Measurements from ENCODE around the gene UNG.
A peak's percentile ranks its signal among the peaks of the same experiment; 100 is the strongest.

Gene UNG

DNA sequence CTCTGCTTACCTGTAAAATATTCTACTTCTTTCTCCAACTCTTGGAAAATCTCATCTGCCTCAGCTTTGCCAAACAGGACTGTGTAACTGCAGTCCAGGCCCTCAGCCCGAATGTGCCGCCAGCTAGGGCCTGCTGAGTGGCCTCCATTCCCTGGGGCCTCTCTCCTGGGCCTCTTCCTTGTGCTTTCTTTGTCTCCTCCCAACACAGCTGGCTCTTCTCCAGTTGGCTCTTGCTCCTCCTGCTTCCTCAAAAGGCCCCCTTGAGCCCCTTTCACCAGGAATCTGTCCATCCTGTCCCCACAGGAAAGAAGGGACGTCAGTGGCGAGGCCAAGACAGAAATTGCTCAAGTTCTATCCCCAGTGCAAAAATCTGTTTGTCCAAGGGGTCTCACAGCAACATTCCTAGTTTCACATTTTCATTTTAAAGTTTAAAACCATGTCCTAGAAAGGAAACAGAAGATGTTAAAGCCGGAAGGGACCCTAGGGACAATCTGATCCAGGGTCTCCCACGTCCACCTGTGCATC, 4.8 kb upstream of the UNG start:
- no peak for DNase-seq

- peak; percentile 80 for DNase-seq
These were observed 4.1 kb upstream of the UNG start, which contains the start of gene ALKBH2 for GRCh38 chr12:109093022-109093918. Gene ALKBH2 (minus strand): TSS chr12:109093472. CDS start chr12:109092786, 686 bp downstream.

- no peak for DNase-seq
These were observed 310 bp upstream of the UNG start for GRCh38 chr12:109097140-109097434.

DNA sequence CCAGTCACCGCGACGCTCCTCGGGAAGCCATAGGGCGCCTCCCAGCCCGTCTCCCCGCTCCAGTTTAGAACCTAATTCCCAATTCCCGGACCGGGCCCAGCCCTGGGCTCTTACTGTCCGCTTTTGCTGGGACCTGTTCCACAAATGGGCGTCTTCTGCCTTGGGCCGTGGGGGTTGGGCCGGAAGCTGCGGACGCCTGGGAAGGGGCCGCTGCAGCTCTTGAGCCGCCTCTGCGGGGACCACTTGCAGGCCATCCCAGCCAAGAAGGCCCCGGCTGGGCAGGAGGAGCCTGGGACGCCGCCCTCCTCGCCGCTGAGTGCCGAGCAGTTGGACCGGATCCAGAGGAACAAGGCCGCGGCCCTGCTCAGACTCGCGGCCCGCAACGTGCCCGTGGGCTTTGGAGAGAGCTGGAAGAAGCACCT, 797 bp downstream of the UNG start:
- DNase-seq, result no peak

GRCh38 chr12:109098651-109099050, 1.3 kb downstream of the UNG start:
- no peak for DNase-seq

DNA sequence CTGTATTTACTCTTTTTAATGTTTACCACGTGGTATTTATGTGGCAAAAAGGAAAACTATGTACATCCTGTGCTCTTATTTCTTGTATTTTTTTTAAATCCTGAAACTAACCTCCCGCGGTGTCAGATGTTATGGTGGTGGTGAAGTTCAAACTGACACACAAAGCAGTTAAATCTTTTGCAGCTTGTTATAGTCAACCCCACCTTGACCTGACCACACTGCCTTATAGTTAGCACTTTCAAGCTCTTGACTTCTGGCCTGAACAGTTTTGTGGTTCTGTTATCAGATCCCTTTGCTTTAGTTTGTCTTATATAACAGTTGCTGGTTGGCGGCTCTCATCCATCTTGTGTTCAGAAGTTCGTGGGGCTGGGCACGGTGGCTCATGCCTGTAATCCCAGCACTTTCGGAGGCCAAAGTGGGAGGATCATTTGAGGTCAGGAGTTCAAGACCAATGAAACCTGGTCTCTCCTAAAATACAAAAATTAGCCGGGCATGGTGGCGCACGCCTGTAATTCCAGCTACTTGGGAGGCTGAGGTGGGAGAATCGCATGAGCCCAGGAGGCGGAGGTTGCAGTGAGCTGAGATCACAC, 2.1 kb downstream of the UNG start:
- DNase-seq, result no peak

DNA sequence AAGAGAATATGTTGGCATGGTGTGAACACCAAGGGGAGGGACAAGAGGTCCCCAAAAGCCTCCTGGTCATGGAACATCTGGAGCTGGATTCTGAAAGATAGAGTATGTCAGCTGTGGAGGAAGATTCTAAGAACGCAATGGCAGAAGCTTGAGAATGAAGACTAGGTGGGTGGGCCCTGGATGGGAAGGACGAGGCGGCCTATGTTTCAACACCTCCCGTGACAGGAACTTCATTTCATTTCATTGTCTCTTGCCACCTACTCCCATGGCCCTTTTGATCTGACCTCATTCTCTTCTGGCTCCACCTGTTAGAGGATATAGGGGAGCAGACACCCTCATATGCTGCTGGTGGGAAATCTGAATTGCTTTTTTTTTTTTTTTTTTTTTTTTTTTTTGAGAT, 3.3 kb downstream of the UNG start:
- DNase-seq, result no peak

GRCh38 chr12:109102491-109102890, 5.1 kb downstream of the UNG start:
- no peak for DNase-seq

DNA sequence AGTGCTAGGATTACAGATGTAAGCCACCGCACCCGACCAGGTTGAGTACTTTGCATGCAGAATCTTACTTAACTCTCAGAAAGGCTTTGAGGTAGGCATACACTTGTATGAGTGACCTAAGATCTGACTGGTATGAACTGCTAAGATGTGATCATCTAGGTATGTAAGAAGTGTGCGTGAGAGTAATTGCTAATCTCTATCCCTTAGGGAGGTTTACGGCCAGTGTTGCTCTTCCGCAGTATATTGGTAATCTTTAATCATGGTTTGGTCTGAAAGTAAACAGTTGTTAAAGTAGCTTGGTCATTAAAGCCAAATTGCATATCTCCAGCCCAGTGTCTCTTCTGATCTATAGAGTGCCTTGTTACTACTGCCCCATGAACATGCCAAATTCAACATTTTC, 7.8 kb downstream of the UNG start:
- DNase-seq, result no peak

DNA sequence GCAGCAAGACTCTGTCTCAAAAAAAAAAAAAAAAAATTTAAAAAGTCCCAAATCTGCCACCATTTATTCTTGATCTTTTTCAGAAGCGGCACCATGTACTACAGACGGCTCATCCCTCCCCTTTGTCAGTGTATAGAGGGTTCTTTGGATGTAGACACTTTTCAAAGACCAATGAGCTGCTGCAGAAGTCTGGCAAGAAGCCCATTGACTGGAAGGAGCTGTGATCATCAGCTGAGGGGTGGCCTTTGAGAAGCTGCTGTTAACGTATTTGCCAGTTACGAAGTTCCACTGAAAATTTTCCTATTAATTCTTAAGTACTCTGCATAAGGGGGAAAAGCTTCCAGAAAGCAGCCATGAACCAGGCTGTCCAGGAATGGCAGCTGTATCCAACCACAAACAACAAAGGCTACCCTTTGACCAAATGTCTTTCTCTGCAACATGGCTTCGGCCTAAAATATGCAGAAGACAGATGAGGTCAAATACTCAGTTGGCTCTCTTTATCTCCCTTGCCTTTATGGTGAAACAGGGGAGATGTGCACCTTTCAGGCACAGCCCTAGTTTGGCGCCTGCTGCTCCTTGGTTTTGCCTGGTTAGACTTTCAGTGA, 12.5 kb downstream of the UNG start:
- no peak for DNase-seq

GRCh38 chr12:109110988-109111495, 13.6 kb downstream of the UNG start:
- DNase-seq, result no peak

GRCh38 chr12:109112720-109113465, 15.5 kb downstream of the UNG start:
- no peak for DNase-seq

- DNase-seq, result no peak
These were observed 16.4 kb downstream of the UNG start for GRCh38 chr12:109113661-109114321.

DNA sequence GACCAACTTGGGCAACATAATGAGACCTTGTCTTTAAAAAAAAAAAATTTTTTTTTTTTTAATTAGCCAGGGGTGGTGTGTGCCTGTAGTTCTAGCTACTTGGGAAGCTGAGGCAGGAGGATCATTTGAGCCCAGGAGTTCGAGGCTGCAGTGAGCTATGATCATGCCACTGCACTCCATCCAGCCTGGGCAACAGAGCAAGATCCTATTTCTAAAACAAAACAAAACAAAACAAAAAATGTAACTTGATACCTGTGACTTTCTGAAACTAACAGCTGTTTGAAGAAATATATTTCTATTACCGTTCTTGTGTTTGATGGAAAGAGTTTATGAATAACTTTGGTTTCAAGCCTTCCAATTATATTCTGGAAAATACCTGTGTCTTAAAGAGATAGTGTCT, 17.2 kb downstream of the UNG start:
- DNase-seq, result no peak

DNA sequence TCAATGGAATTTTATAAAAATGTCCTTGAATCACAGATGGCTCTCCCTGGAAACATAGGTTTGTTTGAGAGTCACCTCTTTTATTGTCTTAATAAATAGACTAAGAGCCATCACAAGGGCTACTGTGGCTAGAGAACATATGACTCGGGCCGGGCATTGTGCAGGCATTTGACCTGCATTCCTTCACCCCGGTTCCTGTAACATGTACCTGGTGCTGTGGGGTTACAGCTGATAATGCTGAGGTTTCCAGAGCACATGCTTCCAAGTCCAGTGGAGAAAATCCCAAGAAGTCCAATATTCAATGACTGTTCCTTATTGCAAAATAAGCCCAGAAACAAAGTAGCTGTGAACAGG, 18.0 kb downstream of the UNG start:
- no peak for DNase-seq

DNA sequence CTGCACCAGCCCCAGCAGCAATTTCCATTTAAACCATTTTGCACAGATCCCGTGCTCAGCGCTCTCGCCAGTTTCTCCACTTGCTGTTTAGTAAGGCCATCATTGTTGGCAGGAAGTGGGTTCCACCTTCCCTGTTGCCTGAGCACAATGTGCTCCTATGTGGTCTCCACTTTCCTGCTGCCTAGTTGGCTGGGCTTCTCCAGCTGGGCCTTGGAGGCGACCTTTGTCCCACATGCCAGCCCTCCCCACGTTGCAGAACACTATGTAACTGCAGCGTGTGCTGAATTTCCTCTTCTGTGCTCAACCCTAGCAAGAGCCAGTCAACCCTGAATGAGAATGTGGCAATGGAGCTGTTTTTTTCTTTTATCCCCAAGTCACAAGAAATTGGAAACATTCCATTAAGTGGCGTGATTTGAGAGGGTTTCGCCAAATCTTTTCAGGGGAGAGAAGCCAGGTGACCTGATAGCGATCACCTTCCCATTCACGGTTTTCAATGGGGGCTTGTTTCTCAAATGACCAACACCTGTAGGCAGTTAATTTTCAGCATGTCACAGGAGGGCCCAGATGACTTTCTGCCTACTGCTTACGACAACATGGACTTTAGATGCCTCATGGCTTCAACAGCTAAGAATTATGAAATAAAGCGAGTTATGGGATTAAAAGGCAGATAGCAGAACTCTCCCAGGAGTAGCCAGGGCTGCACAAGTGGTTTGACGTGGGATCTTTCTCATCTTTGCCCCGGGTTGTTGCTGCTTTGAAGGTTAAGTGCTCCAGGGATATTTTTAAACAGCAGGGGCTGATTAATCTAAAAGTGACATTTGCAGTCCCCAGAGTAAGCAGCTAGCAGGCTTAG, 18.6 kb downstream of the UNG start, which contains the start of gene ACACB:
Gene ACACB (plus strand): TSS at position 830 of the 853 bp plus-strand sequence. CDS start 22,819 bp downstream, outside the sequence.
- DNase-seq, result no peak

DNA sequence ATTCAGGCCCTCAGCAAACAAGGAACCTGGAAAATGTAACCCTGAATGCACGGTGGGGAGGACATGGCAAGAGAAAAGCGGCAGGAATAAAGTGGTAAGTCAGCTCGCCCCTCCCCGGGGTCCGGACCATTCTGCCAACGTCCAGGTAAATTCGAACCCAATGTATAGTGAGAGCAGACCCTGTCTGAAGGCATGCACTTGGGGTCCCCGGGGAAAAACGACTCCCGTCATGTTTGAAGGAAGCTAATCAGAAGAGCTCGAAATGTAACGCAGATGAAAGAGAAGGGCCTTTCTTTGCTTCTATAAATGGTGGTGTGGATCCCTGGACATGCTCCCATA, 19.2 kb downstream of the UNG start:
- DNase-seq, result no peak

DNA sequence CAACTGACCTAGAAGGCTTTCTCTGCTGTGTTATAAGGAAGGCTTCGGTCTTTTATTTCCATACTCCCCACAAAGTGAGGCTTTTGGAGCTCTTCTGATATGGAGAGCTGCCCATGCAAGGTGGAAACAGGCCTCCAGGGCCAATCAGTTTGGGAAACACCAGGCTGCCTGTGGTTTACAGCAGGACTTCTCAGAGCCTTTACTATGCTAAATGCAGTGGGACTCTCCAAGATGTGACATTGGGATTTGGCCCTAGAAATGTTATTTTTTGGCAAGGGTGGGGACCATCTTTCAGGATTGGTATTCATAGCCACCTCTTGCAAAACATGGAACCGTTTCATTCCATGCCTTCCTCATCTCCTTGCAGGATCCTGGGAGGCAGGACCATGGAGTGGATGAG, 22.7 kb downstream of the UNG start:
- no peak for DNase-seq

DNA sequence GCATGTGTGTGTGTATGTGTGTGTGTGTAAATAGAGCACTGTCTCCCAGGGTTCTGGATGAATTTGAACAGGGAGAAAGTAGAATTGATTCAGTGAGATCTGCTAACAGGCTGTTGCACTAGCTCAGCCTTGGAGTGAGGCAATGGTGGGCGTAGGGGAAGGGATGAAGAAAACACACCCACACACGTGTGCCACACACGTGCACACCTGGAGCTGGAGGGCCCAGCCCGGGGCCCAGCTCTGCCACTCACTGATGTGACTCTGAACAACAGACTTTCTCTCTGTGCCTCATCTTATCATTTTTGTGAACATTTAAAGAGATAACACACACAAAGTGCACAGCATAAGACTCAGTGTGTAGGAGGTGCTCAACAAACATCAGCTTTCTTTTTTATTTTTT, 23.2 kb downstream of the UNG start:
- DNase-seq, result no peak

DNA sequence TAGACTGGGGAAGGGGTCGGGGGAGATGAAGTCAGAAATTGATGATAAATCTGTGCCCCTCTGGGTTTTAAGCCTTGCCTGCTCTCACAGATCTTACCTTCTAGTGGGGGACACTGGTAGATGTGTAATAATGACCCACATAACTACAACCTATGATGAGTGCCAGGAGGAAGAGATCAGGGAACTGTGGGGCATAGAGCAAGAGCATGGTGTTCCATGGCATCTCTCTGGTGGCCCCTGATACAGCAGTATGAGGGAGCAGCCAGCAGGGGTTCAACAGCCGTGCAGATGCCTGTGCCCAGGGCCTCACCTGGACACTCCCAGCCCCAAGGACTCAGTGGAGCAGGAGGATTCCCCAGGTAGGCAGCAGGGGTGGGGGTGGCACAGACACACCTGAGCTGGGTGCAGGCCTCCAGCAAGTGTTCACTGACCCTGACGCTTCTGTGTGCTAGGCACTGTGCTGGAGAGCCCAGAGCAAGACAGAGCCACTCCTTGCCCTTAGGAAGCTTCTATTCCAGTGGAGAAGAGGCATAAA, 24.0 kb downstream of the UNG start:
- no peak for DNase-seq
